ENCODE data around the gene MAGEA2. TPM values are rescaled to one million over a fixed set of nuclear protein-coding genes. Genes with fewer than 3 reads are reported as not detected.
"Not testable (repeated sequence)": the region's sequence is repeated elsewhere in the genome, so short reads cannot be mapped to it uniquely, and the experiment has no call there.

The MAGEA2 gene
- not detected for total RNA-seq
- long read RNA-seq: 0 reads

GRCh38 chrX:152753686-152754650, at the start of gene MAGEA2:
MAGEA2 (minus strand) TSS chrX:152753842; CDS start chrX:152751363, 2,479 bp downstream.
- DNase-seq; intact Hi-C loops (cut with DNase I); ATAC-seq; H3K27me3 ChIP-seq (ENCODE audit: low read depth); H3K9me3 ChIP-seq; H3K36me3 ChIP-seq; H3K27ac ChIP-seq; H3K4me3 ChIP-seq; H3K4me1 ChIP-seq: not testable (repeated sequence)

- DNase-seq (no peak), ATAC-seq (no peak)
- Histone ChIP-seq H3K36me3 (no peaks in the 10 kb centered on the region), H3K4me1 (no peaks in the 10 kb centered on the region), H3K9me3 (no peaks in the 10 kb centered on the region), H3K27ac (no peak overlapping the region), H3K4me3 (no peak overlapping the region), H3K27me3 (ENCODE audit: low read depth) (no peaks in the 10 kb centered on the region)
- intact Hi-C loops (cut with DNase I): no loop called here
- no peak for TF ChIP-seq CTCF (IDR thresholded peaks at IDR 0.05)
These were observed 45.3 kb upstream of the MAGEA2 start for GRCh38 chrX:152798945-152799344.

GRCh38 chrX:152787062-152787461, 33.4 kb upstream of the MAGEA2 start:
- DNase-seq; H3K4me1 ChIP-seq; ATAC-seq; H3K27me3 ChIP-seq (ENCODE audit: low read depth); H3K9me3 ChIP-seq; H3K36me3 ChIP-seq; intact Hi-C loops (cut with DNase I); H3K27ac ChIP-seq; H3K4me3 ChIP-seq: not testable (repeated sequence)

GRCh38 chrX:152769549-152770289, 16.1 kb upstream of the MAGEA2 start, which contains the start of gene MAGEA6:
MAGEA6 (minus strand) TSS chrX:152769689; CDS start chrX:152767650, 2,039 bp downstream.
- H3K27me3 ChIP-seq (ENCODE audit: low read depth); H3K4me1 ChIP-seq; H3K27ac ChIP-seq; ATAC-seq; DNase-seq; H3K4me3 ChIP-seq; H3K36me3 ChIP-seq; intact Hi-C loops (cut with DNase I); H3K9me3 ChIP-seq: not testable (repeated sequence)

- H3K27me3 ChIP-seq (ENCODE audit: low read depth); intact Hi-C loops (cut with DNase I); ATAC-seq; H3K36me3 ChIP-seq; H3K9me3 ChIP-seq; H3K27ac ChIP-seq; H3K4me1 ChIP-seq; H3K4me3 ChIP-seq; DNase-seq: not testable (repeated sequence)
These were observed 12.9 kb upstream of the MAGEA2 start for GRCh38 chrX:152766562-152766961.

GRCh38 chrX:152761582-152761981, 7.9 kb upstream of the MAGEA2 start:
- DNase-seq; ATAC-seq; intact Hi-C loops (cut with DNase I): not testable (repeated sequence)

GRCh38 chrX:152759544-152759943, 5.9 kb upstream of the MAGEA2 start:
- intact Hi-C loops (cut with DNase I); H3K4me3 ChIP-seq; ATAC-seq; DNase-seq; H3K27ac ChIP-seq; H3K9me3 ChIP-seq; H3K27me3 ChIP-seq (ENCODE audit: low read depth); H3K4me1 ChIP-seq; H3K36me3 ChIP-seq: not testable (repeated sequence)

More at GRCh38 chrX:152761582-152761981, 7.9 kb upstream of the MAGEA2 start:
- not testable (repeated sequence) for H3K4me3 ChIP-seq; H3K9me3 ChIP-seq; H3K36me3 ChIP-seq; H3K4me1 ChIP-seq; H3K27ac ChIP-seq; H3K27me3 ChIP-seq (ENCODE audit: low read depth)

GRCh38 chrX:152758918-152759317, 5.3 kb upstream of the MAGEA2 start, which contains the start of gene CSAG3:
CSAG3 (plus strand) TSS chrX:152759218.
- H3K27me3 ChIP-seq (ENCODE audit: low read depth); DNase-seq; H3K9me3 ChIP-seq; intact Hi-C loops (cut with DNase I); H3K36me3 ChIP-seq; H3K4me1 ChIP-seq; H3K27ac ChIP-seq; H3K4me3 ChIP-seq; ATAC-seq: not testable (repeated sequence)

GRCh38 chrX:152754871-152755270, 1.2 kb upstream of the MAGEA2 start:
- H3K27me3 ChIP-seq (ENCODE audit: low read depth); H3K27ac ChIP-seq; H3K4me3 ChIP-seq; H3K4me1 ChIP-seq; ATAC-seq; H3K36me3 ChIP-seq; H3K9me3 ChIP-seq; DNase-seq; intact Hi-C loops (cut with DNase I): not testable (repeated sequence)
